ENCODE measurements around the gene ASTN2.

ASTN2 gene

GRCh38 chr9:117409321-117409720 is 5.5 kb downstream of the ASTN2 start:
- peak overlapping the region; percentile 90 for H3K27ac ChIP-seq
- TF ChIP-seq, protein P1, sequence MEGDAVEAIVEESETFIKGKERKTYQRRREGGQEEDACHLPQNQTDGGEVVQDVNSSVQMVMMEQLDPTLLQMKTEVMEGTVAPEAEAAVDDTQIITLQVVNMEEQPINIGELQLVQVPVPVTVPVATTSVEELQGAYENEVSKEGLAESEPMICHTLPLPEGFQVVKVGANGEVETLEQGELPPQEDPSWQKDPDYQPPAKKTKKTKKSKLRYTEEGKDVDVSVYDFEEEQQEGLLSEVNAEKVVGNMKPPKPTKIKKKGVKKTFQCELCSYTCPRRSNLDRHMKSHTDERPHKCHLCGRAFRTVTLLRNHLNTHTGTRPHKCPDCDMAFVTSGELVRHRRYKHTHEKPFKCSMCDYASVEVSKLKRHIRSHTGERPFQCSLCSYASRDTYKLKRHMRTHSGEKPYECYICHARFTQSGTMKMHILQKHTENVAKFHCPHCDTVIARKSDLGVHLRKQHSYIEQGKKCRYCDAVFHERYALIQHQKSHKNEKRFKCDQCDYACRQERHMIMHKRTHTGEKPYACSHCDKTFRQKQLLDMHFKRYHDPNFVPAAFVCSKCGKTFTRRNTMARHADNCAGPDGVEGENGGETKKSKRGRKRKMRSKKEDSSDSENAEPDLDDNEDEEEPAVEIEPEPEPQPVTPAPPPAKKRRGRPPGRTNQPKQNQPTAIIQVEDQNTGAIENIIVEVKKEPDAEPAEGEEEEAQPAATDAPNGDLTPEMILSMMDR (conservative IDR thresholded peaks at IDR 0.05) = no peak

DNA sequence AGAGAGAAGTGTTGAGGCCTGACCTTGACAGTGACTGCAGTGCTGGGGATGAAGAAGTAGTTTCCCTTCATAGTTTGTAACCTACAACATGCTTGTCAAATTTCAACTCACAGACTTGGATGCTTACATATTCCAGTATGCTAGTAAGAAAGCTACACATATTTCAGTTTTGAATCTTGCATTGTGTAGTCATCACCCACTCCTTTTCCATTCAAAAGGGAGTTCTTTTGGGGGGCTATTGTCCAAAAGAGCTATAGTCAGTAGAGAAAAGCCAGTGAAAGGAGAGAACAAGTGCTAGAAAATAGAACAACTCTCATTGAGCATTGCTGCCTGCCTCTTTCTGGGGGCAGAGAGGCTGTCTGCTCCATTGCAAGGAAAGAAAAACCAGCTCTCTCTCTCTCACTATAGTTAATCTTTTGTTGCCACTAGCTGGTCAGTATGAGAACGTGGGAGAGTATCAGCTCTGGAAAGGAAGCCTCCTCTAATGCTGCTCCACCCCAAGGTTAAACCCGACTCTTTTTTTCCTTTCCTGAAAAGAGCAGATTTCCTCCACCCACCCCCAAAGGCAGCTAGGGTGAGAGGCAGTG is 7.3 kb downstream of the ASTN2 start:
- H3K27ac ChIP-seq = no peak overlapping the region
- TF ChIP-seq, protein P1 (conservative IDR thresholded peaks at IDR 0.05) = no peak

DNA sequence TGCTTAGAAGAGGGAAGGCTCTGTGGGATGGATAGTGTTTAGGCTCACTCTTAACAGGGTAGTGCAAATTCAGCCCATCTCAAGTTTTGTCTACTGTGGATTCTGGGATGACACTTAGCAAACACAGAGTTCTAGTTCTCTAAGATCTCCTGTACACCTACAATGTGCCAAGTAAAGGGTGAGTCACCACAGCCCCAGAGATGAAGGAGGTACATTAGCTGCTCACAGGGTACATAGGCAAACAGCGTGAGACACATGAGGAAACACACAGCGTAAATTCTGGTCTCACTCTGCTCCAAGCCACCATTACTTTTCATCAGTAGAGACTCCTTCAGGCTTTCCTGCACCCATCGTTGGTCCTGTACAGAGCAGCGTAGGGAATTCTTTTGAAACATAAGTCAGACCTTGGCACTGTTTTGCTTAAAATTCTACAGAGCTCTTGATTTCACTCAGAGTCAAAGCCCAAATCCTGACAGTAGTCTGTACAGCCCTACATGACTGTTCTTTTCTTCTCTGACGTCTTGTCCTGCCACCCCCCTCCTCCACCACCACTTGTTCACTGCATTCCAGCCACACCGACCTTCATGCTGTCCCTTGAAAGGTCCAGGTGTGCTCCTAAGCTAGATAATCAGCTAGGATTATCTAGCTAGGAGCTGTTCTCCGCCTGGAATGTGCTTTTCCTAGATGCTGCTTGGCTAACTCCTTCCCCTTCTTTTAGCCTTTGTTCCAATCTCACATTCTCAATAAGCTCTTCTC is 8.7 kb downstream of the ASTN2 start:
- TF ChIP-seq, protein P1 (conservative IDR thresholded peaks at IDR 0.05) = no peak

GRCh38 chr9:117403848-117404247 is 11.0 kb downstream of the ASTN2 start:
- no peak overlapping the region; the same call in 1 of the 2 replicates for H3K27ac ChIP-seq

More for the DNA sequence above, 8.7 kb downstream of the ASTN2 start:
- H3K27ac ChIP-seq = no peak overlapping the region

GRCh38 chr9:117403403-117403811 is 11.4 kb downstream of the ASTN2 start:
- TF ChIP-seq, protein P1 (conservative IDR thresholded peaks at IDR 0.05) = no peak
- H3K27ac ChIP-seq = peak overlapping the region; percentile 99; the same call in 1 of the 2 replicates

More at GRCh38 chr9:117403848-117404247, 11.0 kb downstream of the ASTN2 start:
- TF ChIP-seq, protein P1 (conservative IDR thresholded peaks at IDR 0.05) = no peak

DNA sequence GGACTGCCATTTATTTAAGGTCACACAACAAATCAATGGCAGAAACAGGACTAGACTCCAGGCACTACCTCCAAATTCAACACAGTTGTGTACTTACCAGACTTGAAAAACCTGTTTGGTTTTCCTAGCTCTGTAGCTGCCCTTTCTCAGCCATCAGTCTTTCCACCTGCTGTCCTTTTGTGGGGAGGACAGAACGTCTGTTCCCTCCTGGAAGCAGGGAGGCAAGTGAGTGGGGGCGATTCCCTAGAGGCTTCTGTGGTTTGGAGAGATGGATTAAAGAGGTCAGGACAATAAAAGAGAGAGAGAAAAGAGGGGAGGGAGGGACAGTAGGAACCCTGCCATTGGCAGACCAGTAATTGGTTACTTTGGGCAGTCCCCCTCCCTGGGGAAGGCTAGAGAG is 14.7 kb downstream of the ASTN2 start:
- TF ChIP-seq, protein P1 (conservative IDR thresholded peaks at IDR 0.05) = no peak
- peak overlapping the region; percentile 99 for H3K27ac ChIP-seq

DNA sequence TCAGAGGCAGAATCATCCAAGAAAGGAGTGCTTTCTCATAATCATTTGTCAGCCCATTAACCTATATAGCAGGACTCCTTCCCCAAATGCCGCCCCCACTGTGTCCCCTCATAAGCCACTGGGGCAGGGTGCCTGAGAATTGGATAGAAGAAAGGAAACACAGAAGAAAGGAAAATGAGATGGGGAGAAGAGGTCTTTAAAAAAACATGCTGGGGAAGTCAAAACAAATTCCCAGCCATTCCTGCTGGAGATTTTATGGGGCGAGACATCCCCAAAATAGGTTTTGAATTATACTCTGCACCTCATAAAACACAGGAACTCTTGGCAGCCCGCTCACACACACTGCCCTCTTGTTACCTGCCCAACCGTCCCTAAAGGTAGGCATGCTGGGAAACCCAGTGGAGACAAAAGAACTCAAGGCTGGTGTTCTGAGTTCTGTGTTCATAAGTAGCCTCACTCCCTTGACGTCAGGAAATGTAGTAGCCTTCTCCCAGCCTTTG is 19.7 kb downstream of the ASTN2 start:
- H3K27ac ChIP-seq = no peak overlapping the region
- TF ChIP-seq, protein P1 (conservative IDR thresholded peaks at IDR 0.05) = no peak

Measured in VCaP (cell line).